Measurements from ENCODE around the gene CDK9.
A peak's percentile ranks its signal among the peaks of the same experiment; 100 is the strongest.

CDK9 gene

DNA sequence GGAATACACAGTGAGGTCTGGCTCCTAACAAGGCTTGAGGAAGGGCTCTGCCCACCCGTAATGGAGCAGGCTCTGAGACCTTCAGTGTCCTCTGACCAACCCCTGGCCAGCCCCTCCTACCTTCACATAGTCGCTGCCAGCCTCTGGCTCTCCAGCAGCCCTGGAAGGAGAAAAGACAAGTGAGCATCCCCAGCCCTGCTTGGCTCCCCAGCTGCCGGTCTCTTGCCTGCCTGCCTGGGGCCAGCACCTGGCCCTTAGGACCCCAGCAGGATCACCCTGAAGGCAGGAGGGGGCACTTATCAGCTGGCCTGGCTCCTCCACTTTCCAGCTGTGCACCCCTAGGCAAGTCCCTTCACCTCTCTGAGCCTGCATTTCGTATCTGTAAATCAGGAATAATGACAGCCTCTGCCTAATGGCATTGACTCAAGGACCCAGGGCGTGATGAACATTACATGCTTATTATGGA lies 24.3 kb upstream of the CDK9 start:
- H4K8ac ChIP-seq (ENCODE audit: low read depth, low read length): no peak overlapping the region
- no peak overlapping the region for H4K91ac ChIP-seq (ENCODE audit: low read depth, low read length, poor library complexity)
- no peak overlapping the region for H3K9ac ChIP-seq (ENCODE audit: low read depth, low read length, poor library complexity)
- H3K36me3 ChIP-seq (replicated peaks in 1 of 2; ENCODE audit: control insufficient read depth in 2 of 2, insufficient read depth in 2 of 2, low read length in 2 of 2): no peaks in the 10 kb centered on the region
- peak overlapping the region; percentile 5 for H2AK5ac ChIP-seq (ENCODE audit: low read depth, low read length)
- H2BK12ac ChIP-seq (ENCODE audit: low read length): no peak overlapping the region
- H2BK120ac ChIP-seq (ENCODE audit: low read depth, low read length): no peak overlapping the region
- no peak overlapping the region for H3K27ac ChIP-seq (replicated peaks; ENCODE audit: low read length)
- peak overlapping the region; percentile 54 for H2BK5ac ChIP-seq (ENCODE audit: low read length)
- H3K9me3 ChIP-seq (replicated peaks in 1 of 2; ENCODE audit: control insufficient read depth in 2 of 2, insufficient read depth in 1 of 2, low read depth in 1 of 2, low read length in 2 of 2): no peaks in the 10 kb centered on the region
- no peak overlapping the region for H3K4me2 ChIP-seq (ENCODE audit: insufficient read depth, low read length, poor library complexity, severe bottlenecking)
- H3K4ac ChIP-seq (ENCODE audit: low read length): no peak overlapping the region
- no CpG with 5 or more reads among the region's 5 CpGs for WGBS, 2 donors (ENCODE audit: extremely low coverage in 2 of 2, insufficient read length in 2 of 2, insufficient replicate concordance in 1 of 2)
- peak overlapping the region; percentile 84 for H2BK15ac ChIP-seq (ENCODE audit: low read length)
- no peak for DNase-seq (ENCODE audit: low spot score)
- H3K4me3 ChIP-seq (ENCODE audit: low read length in 2 of 2): no peak overlapping the region
- H2AFZ ChIP-seq (ENCODE audit: low read length): no peak overlapping the region
- H3K27me3 ChIP-seq (ENCODE audit: control insufficient read depth in 3 of 3, insufficient read depth in 3 of 3, low read depth in 1 of 3, low read length in 3 of 3): peaks cover 0 to 31% (median 0%) of the 10 kb centered on the region in 3 experiments
- no peak overlapping the region for H3K23ac ChIP-seq (ENCODE audit: low read depth, low read length, poor library complexity)
- no peaks in the 10 kb centered on the region for H3K79me1 ChIP-seq (ENCODE audit: low read depth, low read length)
- peaks cover 4 to 14% of the 10 kb centered on the region in 2 donors for H3K4me1 ChIP-seq (ENCODE audit: control insufficient read depth in 2 of 2, insufficient read depth in 1 of 2, low read depth in 1 of 2, low read length in 2 of 2)
- peak overlapping the region; percentile 17 for H3K14ac ChIP-seq (ENCODE audit: low read length)
- peak overlapping the region; percentile 60 for H3K18ac ChIP-seq (ENCODE audit: low read length)

- Histone ChIP-seq H3K4me2 (ENCODE audit: insufficient read depth, low read length, poor library complexity, severe bottlenecking) (no peak overlapping the region), H3K14ac (ENCODE audit: low read length) (peak overlapping the region; percentile 71), H4K8ac (ENCODE audit: low read depth, low read length) (no peak overlapping the region), H3K79me1 (ENCODE audit: low read depth, low read length) (no peaks in the 10 kb centered on the region), H2BK120ac (ENCODE audit: low read depth, low read length) (no peak overlapping the region), H2BK12ac (ENCODE audit: low read length) (no peak overlapping the region), H3K4me3 (ENCODE audit: low read length in 2 of 2) (no peak overlapping the region), H3K4ac (ENCODE audit: low read length) (no peak overlapping the region), H3K9me3 (replicated peaks in 1 of 2; ENCODE audit: control insufficient read depth in 2 of 2, insufficient read depth in 1 of 2, low read depth in 1 of 2, low read length in 2 of 2) (no peaks in the 10 kb centered on the region), H3K23ac (ENCODE audit: low read depth, low read length, poor library complexity) (no peak overlapping the region), H3K18ac (ENCODE audit: low read length) (peak overlapping the region; percentile 87), H2BK15ac (ENCODE audit: low read length) (peak overlapping the region; percentile 91), H3K27me3 (ENCODE audit: control insufficient read depth in 3 of 3, insufficient read depth in 3 of 3, low read depth in 1 of 3, low read length in 3 of 3) (peaks cover 0 to 31% (median 0%) of the 10 kb centered on the region in 3 experiments), H3K27ac (replicated peaks; ENCODE audit: low read length) (no peak overlapping the region), H2BK5ac (ENCODE audit: low read length) (peak overlapping the region; percentile 57), H3K4me1 (ENCODE audit: control insufficient read depth in 2 of 2, insufficient read depth in 1 of 2, low read depth in 1 of 2, low read length in 2 of 2) (peaks cover 7 to 15% of the 10 kb centered on the region in 2 donors), H3K36me3 (replicated peaks in 1 of 2; ENCODE audit: control insufficient read depth in 2 of 2, insufficient read depth in 2 of 2, low read length in 2 of 2) (no peaks in the 10 kb centered on the region), H2AK5ac (ENCODE audit: low read depth, low read length) (peak overlapping the region; percentile 83), H3K9ac (ENCODE audit: low read depth, low read length, poor library complexity) (no peak overlapping the region), H2AFZ (ENCODE audit: low read length) (peak overlapping the region; percentile 26), H4K91ac (ENCODE audit: low read depth, low read length, poor library complexity) (no peak overlapping the region)
- WGBS, 2 donors (ENCODE audit: extremely low coverage in 2 of 2, insufficient read length in 2 of 2, insufficient replicate concordance in 1 of 2): no CpG with 5 or more reads among the region's 16 CpGs
- DNase-seq (ENCODE audit: low spot score): no peak
Measured at GRCh38 chr9:127762111-127762676, 23.6 kb upstream of the CDK9 start.

GRCh38 chr9:127763918-127764384 lies 21.9 kb upstream of the CDK9 start:
- no peak overlapping the region for H2BK12ac ChIP-seq (ENCODE audit: low read length)
- no CpG with 5 or more reads among the region's 7 CpGs for WGBS, 2 donors (ENCODE audit: extremely low coverage in 2 of 2, insufficient read length in 2 of 2, insufficient replicate concordance in 1 of 2)
- peak; percentile 35 for DNase-seq (ENCODE audit: low spot score)

GRCh38 chr9:127765418-127765817 lies 20.4 kb upstream of the CDK9 start:
- no peak overlapping the region for H4K8ac ChIP-seq (ENCODE audit: low read depth, low read length)
- no peak overlapping the region for H3K23ac ChIP-seq (ENCODE audit: low read depth, low read length, poor library complexity)
- no peak overlapping the region for H2BK12ac ChIP-seq (ENCODE audit: low read length)
- H3K9me3 ChIP-seq (replicated peaks in 1 of 2; ENCODE audit: control insufficient read depth in 2 of 2, insufficient read depth in 1 of 2, low read depth in 1 of 2, low read length in 2 of 2): no peaks in the 10 kb centered on the region
- peak overlapping the region; percentile 65 for H2AK5ac ChIP-seq (ENCODE audit: low read depth, low read length)
- H3K36me3 ChIP-seq (replicated peaks in 1 of 2; ENCODE audit: control insufficient read depth in 2 of 2, insufficient read depth in 2 of 2, low read length in 2 of 2): no peaks in the 10 kb centered on the region
- H2BK15ac ChIP-seq (ENCODE audit: low read length): no peak overlapping the region
- peaks cover 19 to 22% of the 10 kb centered on the region in 2 donors for H3K4me1 ChIP-seq (ENCODE audit: control insufficient read depth in 2 of 2, insufficient read depth in 1 of 2, low read depth in 1 of 2, low read length in 2 of 2)
- no peak overlapping the region for H3K14ac ChIP-seq (ENCODE audit: low read length)
- H2BK5ac ChIP-seq (ENCODE audit: low read length): no peak overlapping the region
- no CpG with 5 or more reads among the region's 1 CpG for WGBS, 2 donors (ENCODE audit: extremely low coverage in 2 of 2, insufficient read length in 2 of 2, insufficient replicate concordance in 1 of 2)
- H3K4me3 ChIP-seq (ENCODE audit: low read length in 2 of 2): no peak overlapping the region
- peaks cover 0 to 26% (median 0%) of the 10 kb centered on the region in 3 experiments for H3K27me3 ChIP-seq (ENCODE audit: control insufficient read depth in 3 of 3, insufficient read depth in 3 of 3, low read depth in 1 of 3, low read length in 3 of 3)
- H4K91ac ChIP-seq (ENCODE audit: low read depth, low read length, poor library complexity): no peak overlapping the region
- H3K4ac ChIP-seq (ENCODE audit: low read length): no peak overlapping the region
- no peak overlapping the region for H2BK120ac ChIP-seq (ENCODE audit: low read depth, low read length)
- H3K27ac ChIP-seq (replicated peaks; ENCODE audit: low read length): no peak overlapping the region
- no peaks in the 10 kb centered on the region for H3K79me1 ChIP-seq (ENCODE audit: low read depth, low read length)
- no peak overlapping the region for H3K9ac ChIP-seq (ENCODE audit: low read depth, low read length, poor library complexity)
- no peak overlapping the region for H3K18ac ChIP-seq (ENCODE audit: low read length)
- no peak overlapping the region for H2AFZ ChIP-seq (ENCODE audit: low read length)
- H3K4me2 ChIP-seq (ENCODE audit: insufficient read depth, low read length, poor library complexity, severe bottlenecking): no peak overlapping the region
- no peak for DNase-seq (ENCODE audit: low spot score)

More at GRCh38 chr9:127763918-127764384, 21.9 kb upstream of the CDK9 start:
- Histone ChIP-seq H3K18ac (ENCODE audit: low read length) (peak overlapping the region; percentile 31), H3K27ac (replicated peaks; ENCODE audit: low read length) (no peak overlapping the region), H3K9ac (ENCODE audit: low read depth, low read length, poor library complexity) (no peak overlapping the region), H2BK120ac (ENCODE audit: low read depth, low read length) (no peak overlapping the region), H4K91ac (ENCODE audit: low read depth, low read length, poor library complexity) (no peak overlapping the region), H3K4me1 (ENCODE audit: control insufficient read depth in 2 of 2, insufficient read depth in 1 of 2, low read depth in 1 of 2, low read length in 2 of 2) (peaks cover 18 to 19% of the 10 kb centered on the region in 2 donors), H2AFZ (ENCODE audit: low read length) (no peak overlapping the region), H4K8ac (ENCODE audit: low read depth, low read length) (no peak overlapping the region), H3K9me3 (replicated peaks in 1 of 2; ENCODE audit: control insufficient read depth in 2 of 2, insufficient read depth in 1 of 2, low read depth in 1 of 2, low read length in 2 of 2) (no peaks in the 10 kb centered on the region), H3K4me2 (ENCODE audit: insufficient read depth, low read length, poor library complexity, severe bottlenecking) (no peak overlapping the region), H3K79me1 (ENCODE audit: low read depth, low read length) (no peaks in the 10 kb centered on the region), H3K4ac (ENCODE audit: low read length) (no peak overlapping the region), H2BK5ac (ENCODE audit: low read length) (no peak overlapping the region), H3K36me3 (replicated peaks in 1 of 2; ENCODE audit: control insufficient read depth in 2 of 2, insufficient read depth in 2 of 2, low read length in 2 of 2) (no peaks in the 10 kb centered on the region), H2BK15ac (ENCODE audit: low read length) (peak overlapping the region; percentile 41), H3K27me3 (ENCODE audit: control insufficient read depth in 3 of 3, insufficient read depth in 3 of 3, low read depth in 1 of 3, low read length in 3 of 3) (peaks cover 0 to 23% (median 0%) of the 10 kb centered on the region in 3 experiments), H3K23ac (ENCODE audit: low read depth, low read length, poor library complexity) (no peak overlapping the region), H3K14ac (ENCODE audit: low read length) (no peak overlapping the region), H2AK5ac (ENCODE audit: low read depth, low read length) (no peak overlapping the region), H3K4me3 (ENCODE audit: low read length in 2 of 2) (no peak overlapping the region)
